Right ventricle myocardium superior (tissue), 1 donor: ENCODE measurements around the gene GBP6. TPM values are rescaled to one million over a fixed set of nuclear protein-coding genes. Genes with fewer than 3 reads are reported as not detected.
"Not testable (repeated sequence)": the region's sequence is repeated elsewhere in the genome, so short reads cannot be mapped to it uniquely, and the experiment has no call there.

Source experiments
- ATAC-seq: fragments of 200-7000 bp; cut with Tn5 transposase; one replicate; pipeline ENCODE4 v1.9.1; 2020; ENCODE audit warnings: mild to moderate bottlenecking; ENCODE audit not compliant: poor library complexity
- DNase-seq: peaks from one replicate; pipeline ENCODE4 v3.0.0-alpha.2; 2020
- intact Hi-C: fragments of 100-400 bp; cut with DNase I; formaldehyde crosslinking; loops from one replicate; pipeline ENCODE4 v1.11.2; 2022
- long read RNA-seq: library from polyadenylated mRNA; unstranded; transcript quantifications from one replicate; pipeline ENCODE4 v2.0.0, GENCODE V29; 2021
- total RNA-seq: library from RNA; stranded (reverse); fragmentation: NEBNext Ultra II Directional; extraction: Animal tissue kit (Norgen Biotek cat#: 25700); gene quantifications from one replicate; pipeline ENCODE4 v1.2.1, GENCODE V29; 2021
- donor health status: DM: no; HTN: yes; CAD: no; lungs with severe emphysema.

GBP6 gene, protein sequence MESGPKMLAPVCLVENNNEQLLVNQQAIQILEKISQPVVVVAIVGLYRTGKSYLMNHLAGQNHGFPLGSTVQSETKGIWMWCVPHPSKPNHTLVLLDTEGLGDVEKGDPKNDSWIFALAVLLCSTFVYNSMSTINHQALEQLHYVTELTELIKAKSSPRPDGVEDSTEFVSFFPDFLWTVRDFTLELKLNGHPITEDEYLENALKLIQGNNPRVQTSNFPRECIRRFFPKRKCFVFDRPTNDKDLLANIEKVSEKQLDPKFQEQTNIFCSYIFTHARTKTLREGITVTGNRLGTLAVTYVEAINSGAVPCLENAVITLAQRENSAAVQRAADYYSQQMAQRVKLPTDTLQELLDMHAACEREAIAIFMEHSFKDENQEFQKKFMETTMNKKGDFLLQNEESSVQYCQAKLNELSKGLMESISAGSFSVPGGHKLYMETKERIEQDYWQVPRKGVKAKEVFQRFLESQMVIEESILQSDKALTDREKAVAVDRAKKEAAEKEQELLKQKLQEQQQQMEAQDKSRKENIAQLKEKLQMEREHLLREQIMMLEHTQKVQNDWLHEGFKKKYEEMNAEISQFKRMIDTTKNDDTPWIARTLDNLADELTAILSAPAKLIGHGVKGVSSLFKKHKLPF
- 0.13 TPM for total RNA-seq
- long read RNA-seq = 0 reads

DNA sequence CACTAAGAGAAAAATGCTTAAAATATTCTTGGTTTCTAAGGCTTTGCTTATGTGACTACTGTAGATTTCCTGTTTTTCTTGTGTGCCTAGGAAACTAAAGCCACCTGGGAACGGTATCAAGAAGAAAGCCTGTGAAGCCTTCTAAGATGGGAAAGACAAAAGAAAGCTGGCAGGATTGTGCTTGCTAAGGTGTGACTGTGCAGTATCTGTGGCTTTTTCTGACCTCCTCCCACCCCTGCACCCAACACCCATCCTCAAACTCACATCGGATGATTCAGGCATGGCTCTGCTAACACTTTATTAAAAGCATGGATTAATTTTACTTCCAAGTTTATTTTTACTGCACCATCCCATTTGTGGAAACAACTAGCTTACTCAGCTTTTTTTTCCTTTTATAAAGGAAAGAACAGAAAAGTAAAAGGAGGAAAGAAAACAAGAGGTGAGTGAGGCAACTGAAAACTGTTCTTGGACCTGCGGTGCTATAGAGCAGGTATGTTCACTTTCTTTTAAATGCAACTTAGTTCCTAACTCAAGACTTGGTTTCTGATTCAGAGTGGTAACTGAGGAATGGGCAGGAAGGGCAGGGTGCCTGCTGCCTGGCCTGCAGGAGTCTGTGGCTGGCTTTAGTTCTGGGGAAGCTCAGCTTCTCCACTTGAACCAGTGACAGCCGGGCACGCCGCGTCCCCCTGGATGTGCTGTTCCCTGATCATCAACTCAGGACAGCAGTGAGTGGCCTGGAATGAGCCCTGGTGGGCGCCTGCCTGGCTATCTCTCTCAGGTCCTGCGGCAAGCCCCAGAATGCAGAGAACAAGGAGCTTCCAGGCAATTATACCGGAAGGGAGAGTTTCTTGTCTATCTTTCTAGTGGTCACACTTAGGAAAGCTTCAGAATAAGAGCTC, at the start of gene GBP6:
TSS of gene GBP6 (plus strand) at position 422 of the 899 bp plus-strand sequence. CDS start 4,493 bp downstream, outside the sequence.
- intact Hi-C loops = no loop called here
- peak; percentile 95 for ATAC-seq
- DNase-seq = peak; percentile 54

DNA sequence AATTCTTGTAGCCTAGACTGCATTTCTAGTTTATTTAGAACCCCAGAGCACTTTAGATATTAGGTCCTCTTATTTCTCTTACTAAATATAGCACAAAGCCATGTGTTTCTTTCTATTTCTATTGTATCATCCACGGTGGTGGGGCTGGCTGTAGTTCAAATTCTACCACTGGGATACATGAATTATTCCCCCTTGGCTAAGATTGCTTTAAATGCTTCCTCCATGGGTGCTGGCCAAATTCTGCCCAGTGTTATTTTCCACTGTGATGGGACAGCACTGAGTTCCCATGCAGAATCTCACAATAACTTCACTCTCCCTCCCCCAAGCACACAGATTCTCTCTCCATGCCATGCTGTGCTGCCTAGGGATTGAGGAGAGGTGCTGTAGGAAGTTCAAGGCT, 41.5 kb upstream of the GBP6 start:
- ATAC-seq (peak; percentile 38), DNase-seq (no peak)
- intact Hi-C loops = no loop called here

GRCh38 chr1:89331890-89332289, 32.0 kb upstream of the GBP6 start:
- ATAC-seq (no peak), DNase-seq (no peak)
- intact Hi-C loops = no loop called here

DNA sequence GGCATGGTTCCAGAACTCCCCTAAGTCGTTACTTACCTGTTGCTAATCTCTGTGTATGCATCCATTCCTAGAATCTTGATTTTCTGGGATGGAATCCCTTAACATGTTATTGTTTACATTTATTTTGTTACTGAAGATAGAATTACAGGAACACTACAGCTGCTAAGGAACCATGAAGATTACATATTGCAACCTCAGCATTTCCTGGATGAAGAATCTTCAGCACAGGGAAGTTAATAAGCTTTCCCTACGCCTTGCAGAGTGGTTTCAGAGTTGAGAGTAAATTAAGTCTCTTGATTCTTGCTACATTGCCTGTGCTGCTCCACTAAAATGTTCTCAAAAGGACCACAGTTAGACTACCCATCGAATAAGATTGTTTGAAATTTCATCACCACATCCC, 31.4 kb upstream of the GBP6 start:
- intact Hi-C loops = no loop called here
- DNase-seq (no peak), ATAC-seq (no peak)

GRCh38 chr1:89335486-89335885, 28.4 kb upstream of the GBP6 start:
- DNase-seq (no peak), ATAC-seq (no peak)
- intact Hi-C loops = no loop called here

GRCh38 chr1:89337903-89338302, 26.0 kb upstream of the GBP6 start:
- DNase-seq (no peak), ATAC-seq (no peak)
- intact Hi-C loops = no loop called here

DNA sequence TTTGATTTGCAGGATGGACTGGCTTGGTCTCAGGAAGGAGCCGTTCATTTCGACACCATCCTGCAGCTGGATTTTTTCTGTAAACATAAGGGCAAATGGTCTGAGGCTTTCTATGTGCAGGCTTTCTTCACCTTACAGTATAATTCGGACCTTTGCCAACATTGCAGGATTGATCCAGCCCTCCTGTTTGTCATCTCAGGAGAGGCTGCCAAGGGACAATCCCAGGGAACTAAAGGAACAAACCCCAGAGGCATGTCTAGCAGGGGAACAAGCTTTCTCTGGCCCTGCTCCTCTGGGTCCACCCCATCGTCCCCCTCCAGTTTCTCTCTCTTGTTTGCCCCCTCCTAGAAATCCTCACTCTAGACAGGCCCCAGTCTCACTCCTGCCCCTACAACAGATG, 24.8 kb upstream of the GBP6 start:
- ATAC-seq (no peak), DNase-seq (no peak)
- intact Hi-C loops = no loop called here

GRCh38 chr1:89345479-89345878, 18.4 kb upstream of the GBP6 start:
- intact Hi-C loops, ATAC-seq, DNase-seq: not testable (repeated sequence)

DNA sequence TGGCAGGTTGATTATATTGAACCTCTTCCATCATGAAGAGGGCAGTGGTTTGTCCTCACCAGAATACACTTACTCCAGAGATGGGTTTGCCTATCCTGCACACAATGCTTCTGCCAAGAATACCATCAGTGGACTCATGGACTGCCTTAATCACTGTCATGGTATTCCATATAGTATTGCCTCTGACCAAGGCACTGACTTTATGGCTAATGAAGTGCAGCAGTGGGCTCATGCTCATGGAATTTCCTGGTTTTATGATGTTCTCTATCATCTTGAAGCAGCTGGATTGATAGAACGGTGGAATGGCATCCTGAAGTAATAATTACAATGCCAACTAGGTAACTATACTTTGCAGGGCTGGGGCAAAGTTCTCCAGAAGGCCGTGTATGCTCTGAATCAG, 16.6 kb upstream of the GBP6 start:
- intact Hi-C loops = no loop called here
- DNase-seq (no peak), ATAC-seq (no peak)

DNA sequence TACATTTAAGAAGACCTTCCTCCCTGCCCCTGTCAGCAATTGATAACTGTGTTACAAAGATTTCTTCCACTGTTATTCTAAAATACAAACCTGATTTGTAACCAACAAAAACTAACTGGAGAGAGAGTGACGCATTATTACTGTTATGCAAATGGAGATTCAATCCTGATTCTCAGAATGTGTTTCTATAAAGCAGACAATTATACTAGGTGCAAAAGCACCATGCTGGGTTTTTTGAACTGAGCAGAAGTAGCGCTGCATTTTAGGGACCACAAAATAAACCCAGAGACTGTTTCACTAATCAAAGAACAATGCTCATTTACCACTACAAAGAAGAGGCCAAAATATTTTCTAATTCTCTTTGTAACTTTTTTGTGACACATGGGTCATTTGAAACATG, 13.6 kb upstream of the GBP6 start:
- ATAC-seq = no peak
- intact Hi-C loops = loop anchor here (10.0 kb wide), 1 partner anchor 265 kb away; no protein-coding TSS in a partner anchor

DNA sequence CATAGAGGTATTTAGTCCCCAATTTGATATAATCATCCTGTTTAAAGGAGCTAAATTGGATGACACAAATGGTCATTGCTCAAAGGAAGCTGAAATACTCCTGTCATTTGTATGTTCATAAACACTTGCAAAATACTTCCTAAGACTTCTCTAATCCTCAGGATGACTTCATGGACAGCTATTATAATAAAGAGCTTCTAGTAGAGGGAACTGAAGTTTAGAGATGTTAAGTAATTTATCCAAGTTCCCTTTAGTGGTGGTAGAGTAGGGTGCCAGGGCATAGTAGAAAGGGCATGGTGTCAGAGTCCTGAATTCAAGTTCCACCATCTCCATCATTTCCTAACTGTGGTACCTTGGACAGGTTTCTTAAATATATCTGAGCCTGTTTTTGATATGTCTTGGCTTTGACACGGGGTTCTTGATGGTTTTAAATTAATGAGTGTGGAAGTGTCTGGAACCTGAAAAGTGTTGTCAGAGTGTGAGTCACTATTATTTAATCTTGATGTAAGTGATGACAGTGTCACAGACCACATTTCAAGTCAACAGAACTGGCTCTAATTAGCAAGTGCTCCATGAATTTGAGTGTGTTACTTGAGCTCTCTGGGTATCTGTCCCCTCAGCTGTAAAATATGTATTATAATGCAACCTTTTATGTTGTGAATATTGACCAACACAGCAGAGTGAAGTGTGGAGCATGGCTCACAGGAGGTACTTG, 12.1 kb upstream of the GBP6 start:
- ATAC-seq (peak; percentile 46), DNase-seq (no peak)
- intact Hi-C loops = loop anchor here (10.0 kb wide), 1 partner anchor 267 kb away; no protein-coding TSS in a partner anchor

More for the DNA sequence above, 13.6 kb upstream of the GBP6 start:
- no peak for DNase-seq

GRCh38 chr1:89352421-89352820, 11.4 kb upstream of the GBP6 start:
- no peak for ATAC-seq
- intact Hi-C loops = loop anchor here (10.0 kb wide), 1 partner anchor 268 kb away; no protein-coding TSS in a partner anchor
- DNase-seq = no peak

GRCh38 chr1:89354205-89354604, 9.7 kb upstream of the GBP6 start:
- DNase-seq (no peak), ATAC-seq (no peak)
- intact Hi-C loops = loop anchor here (10.0 kb wide), 1 partner anchor 269 kb away; no protein-coding TSS in a partner anchor

DNA sequence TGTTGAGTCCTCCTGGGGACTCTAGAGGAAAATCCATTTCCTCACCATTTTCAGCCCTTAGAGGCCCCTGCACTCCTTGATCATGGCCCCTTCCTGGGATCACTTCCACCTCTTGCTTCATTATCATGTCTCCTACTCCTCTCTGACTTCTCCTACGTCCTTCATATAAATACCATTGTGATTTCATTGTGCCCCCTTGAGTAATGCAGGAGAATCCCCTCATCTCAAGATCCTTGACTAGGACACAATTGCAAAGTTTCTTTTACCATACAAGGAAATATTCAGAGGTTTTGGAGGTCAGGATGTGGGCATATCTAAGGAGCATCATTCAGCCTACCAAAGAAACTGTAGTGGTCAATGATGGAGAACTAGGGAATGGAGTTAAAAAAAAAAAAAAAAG, 8.8 kb upstream of the GBP6 start:
- DNase-seq (no peak), ATAC-seq (no peak)
- intact Hi-C loops = loop anchor here (5.0 to 10.0 kb wide), 2 partner anchors 270 to 353 kb away; no protein-coding TSS in a partner anchor

DNA sequence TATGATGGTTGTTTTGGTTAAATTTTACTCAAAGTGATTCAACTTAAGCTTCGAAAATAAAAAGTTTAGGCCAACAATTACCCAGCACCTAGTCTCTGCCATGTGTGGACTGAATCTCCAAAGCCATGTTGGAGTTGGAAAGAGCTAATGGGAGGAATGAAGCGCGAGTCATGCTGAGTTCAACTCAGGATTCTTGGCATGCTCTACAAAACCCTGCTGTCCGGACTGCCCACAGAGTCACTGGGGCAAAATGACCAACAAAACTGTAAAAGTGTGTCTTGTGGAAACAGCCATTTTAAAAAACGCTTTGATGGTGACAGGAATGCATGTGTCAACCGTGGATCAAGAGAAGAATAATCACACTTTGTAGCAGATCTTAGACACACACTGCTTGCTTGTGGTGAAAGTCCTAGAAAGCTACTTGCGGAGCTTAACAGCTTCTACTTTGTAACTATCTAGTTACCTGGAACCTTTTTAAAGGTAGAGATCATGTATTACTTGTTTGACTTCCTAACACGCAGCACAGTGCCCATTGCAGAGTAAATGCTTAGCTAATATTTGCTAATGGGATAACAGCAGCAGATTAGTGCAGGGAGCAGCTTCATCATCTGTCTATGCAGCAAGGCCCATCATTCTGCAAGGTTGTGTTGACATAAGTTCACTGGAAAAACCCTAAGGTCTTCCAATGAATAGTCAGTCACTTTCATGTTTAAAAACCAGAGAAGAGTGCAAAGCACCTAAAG, 7.0 kb upstream of the GBP6 start:
- DNase-seq = no peak
- ATAC-seq = no peak
- intact Hi-C loops = loop anchor here (5.0 to 10.0 kb wide), 2 partner anchors 272 to 355 kb away; no protein-coding TSS in a partner anchor

- ATAC-seq = peak; percentile 92
- intact Hi-C loops = loop anchor here (5.0 to 10.0 kb wide), 2 partner anchors 274 to 356 kb away; no protein-coding TSS in a partner anchor
- DNase-seq = peak; percentile 85
Observed at GRCh38 chr1:89358287-89358893, 5.5 kb upstream of the GBP6 start.

DNA sequence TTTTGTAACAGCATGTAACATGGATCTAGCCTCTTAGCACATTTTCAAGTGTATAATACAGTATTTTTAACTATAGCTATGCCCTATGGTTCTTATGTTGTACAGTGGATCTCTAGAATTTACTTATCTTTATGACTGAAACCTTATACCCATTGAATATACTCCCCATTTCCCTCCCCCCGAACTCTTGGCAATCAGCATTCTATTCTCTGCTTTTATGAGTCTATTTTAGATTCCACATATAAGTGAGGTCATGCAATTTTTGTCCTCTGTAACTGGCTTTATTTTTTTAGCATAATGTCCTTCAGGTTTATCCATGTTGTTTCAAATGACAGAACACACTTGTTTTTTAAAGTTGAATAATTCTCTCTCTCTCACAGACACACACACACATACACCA, 3.1 kb upstream of the GBP6 start:
- DNase-seq (no peak), ATAC-seq (no peak)
- intact Hi-C loops = no loop called here
